Measurements from ENCODE around the gene TRIM33.

- no peak for TF ChIP-seq CTCF (IDR thresholded peaks at IDR 0.05)
- no peak for TF ChIP-seq POLR2A (IDR thresholded peaks at IDR 0.05)
- TF ChIP-seq POLR2AphosphoS5 (IDR thresholded peaks at IDR 0.05): no peak
- TF ChIP-seq EP300 (IDR thresholded peaks at IDR 0.05): no peak
These were observed 1.7 kb upstream of the TRIM33 start for GRCh38 chr1:114512595-114513280.

Data from gastroesophageal sphincter (tissue), 3 donors.